Measurements from ENCODE around the gene ACOT11. TPM values are rescaled to one million over a fixed set of nuclear protein-coding genes. Genes with fewer than 3 reads are reported as not detected.

The ACOT11 gene
- total and polyA plus RNA-seq, 9 donors = 3.0 to 28.4 (median 14.7) TPM

DNA sequence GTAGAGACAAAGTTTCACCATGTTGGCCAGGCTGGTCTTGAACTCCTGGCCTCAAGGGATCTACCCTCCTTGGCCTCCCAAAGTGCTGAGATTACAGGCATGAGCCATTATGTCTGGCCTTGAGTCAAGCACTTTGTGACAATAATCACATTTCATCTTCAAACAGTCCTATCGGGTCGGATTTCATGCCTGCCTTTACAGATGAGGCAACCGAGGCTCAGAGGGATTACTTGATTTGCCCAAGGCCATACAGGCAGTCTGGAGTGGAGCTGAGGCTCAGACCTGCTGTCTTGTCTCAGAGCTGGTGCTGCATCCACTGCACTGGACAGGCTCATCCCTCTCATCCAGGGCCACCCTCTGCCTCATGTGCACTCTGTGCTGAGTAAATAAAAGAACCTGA is 48.7 kb downstream of the ACOT11 start:
- no peak for DNase-seq
- TF ChIP-seq EP300 (IDR thresholded peaks at IDR 0.05) (no peak), POLR2A (IDR thresholded peaks at IDR 0.05) (no peak)
- TF ChIP-seq, protein P1, sequence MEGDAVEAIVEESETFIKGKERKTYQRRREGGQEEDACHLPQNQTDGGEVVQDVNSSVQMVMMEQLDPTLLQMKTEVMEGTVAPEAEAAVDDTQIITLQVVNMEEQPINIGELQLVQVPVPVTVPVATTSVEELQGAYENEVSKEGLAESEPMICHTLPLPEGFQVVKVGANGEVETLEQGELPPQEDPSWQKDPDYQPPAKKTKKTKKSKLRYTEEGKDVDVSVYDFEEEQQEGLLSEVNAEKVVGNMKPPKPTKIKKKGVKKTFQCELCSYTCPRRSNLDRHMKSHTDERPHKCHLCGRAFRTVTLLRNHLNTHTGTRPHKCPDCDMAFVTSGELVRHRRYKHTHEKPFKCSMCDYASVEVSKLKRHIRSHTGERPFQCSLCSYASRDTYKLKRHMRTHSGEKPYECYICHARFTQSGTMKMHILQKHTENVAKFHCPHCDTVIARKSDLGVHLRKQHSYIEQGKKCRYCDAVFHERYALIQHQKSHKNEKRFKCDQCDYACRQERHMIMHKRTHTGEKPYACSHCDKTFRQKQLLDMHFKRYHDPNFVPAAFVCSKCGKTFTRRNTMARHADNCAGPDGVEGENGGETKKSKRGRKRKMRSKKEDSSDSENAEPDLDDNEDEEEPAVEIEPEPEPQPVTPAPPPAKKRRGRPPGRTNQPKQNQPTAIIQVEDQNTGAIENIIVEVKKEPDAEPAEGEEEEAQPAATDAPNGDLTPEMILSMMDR (IDR thresholded peaks at IDR 0.05) = no peak
- Histone ChIP-seq H3K4me1 (ENCODE audit: insufficient read depth) (no peaks in the 10 kb centered on the region), H3K27ac (no peak overlapping the region), H3K36me3 (no peaks in the 10 kb centered on the region), H3K4me3 (no peak overlapping the region), H3K27me3 (no peaks in the 10 kb centered on the region), H3K9me3 (no peaks in the 10 kb centered on the region)
- WGBS, 3 donors = 86 to 90% (median 86%) methylated on average over 3 of the region's 3 CpGs
- intact Hi-C loops (cut with DNase I) = no loop called here

DNA sequence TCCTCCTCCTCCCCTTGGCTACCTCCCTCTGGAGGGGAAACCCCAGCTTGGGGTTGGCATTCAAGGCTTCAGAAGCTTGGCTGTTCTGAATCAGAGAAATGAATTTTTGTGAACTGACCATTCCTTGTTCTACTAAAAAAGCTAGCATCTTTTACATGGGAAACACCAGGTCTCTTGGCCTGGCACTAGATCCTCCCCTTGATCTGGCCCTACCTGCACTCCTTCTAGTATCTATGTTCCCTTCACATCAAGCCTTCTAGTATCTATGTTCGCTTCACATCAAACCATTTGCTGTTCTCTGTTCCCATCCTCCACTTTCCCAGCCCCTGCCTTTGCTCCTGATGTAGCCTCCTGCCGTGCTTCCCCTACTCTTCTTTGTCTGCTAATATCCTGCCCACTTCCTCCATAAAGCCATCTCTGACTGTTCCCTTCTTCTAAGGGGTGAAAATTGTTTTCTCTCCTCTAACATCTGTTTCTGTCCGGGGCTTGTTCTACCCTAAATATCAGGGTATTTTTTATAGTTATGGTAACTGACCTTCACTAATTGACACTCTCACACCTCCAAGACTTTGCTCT is 49.5 kb downstream of the ACOT11 start:
- Histone ChIP-seq H3K4me3 (no peak overlapping the region), H3K4me1 (ENCODE audit: insufficient read depth) (no peaks in the 10 kb centered on the region), H3K27me3 (no peaks in the 10 kb centered on the region), H3K27ac (no peak overlapping the region), H3K9me3 (no peaks in the 10 kb centered on the region), H3K36me3 (no peaks in the 10 kb centered on the region)
- no peak for TF ChIP-seq EP300 (IDR thresholded peaks at IDR 0.05)
- TF ChIP-seq POLR2A (IDR thresholded peaks at IDR 0.05) = no peak
- TF ChIP-seq, protein P1 (IDR thresholded peaks at IDR 0.05) = no peak
- WGBS, 3 donors = 79 to 86% (median 84%) methylated on average over 3 of the region's 3 CpGs
- no peak for DNase-seq
- intact Hi-C loops (cut with DNase I) = no loop called here

DNA sequence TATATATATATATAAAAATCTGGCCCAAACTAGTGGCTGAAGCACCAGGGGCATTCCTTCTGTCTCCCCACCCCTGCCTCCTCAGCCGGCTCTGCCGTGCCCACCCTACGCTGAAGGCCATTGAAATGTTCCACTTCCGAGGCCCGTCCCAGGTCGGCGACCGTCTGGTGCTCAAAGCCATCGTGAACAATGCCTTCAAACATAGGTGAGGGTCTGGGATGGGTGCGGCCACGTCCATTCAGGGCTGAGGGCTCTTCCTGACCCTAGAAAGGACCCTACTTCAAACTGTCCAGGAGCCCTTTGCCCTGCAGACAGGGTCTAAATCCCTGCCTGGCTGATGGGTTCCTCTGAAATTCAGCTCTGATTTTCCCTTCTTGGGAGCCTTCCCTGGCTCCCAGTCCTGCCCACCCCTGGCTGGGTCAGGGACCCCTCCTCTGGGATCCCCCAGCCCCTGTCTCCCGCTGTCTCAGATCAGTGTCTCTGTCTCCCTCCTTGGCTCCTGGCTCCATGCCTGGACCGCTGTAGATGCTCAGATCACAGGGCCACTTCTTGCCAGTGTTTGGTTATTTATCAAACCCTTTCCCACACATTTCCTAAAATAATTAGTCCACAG is 51.3 kb downstream of the ACOT11 start:
- TF ChIP-seq POLR2A (IDR thresholded peaks at IDR 0.05) = no peak
- TF ChIP-seq, protein P1 (IDR thresholded peaks at IDR 0.05) = no peak
- DNase-seq = no peak
- no peaks in the 10 kb centered on the region for H3K27me3 ChIP-seq
- no peak overlapping the region for H3K27ac ChIP-seq
- intact Hi-C loops (cut with DNase I) = no loop called here
- no peaks in the 10 kb centered on the region for H3K4me1 ChIP-seq (ENCODE audit: insufficient read depth)
- no peaks in the 10 kb centered on the region for H3K36me3 ChIP-seq
- WGBS, 3 donors = 87 to 91% (median 89%) methylated on average over 13 of the region's 13 CpGs
- H3K9me3 ChIP-seq = no peaks in the 10 kb centered on the region
- H3K4me3 ChIP-seq = no peak overlapping the region

DNA sequence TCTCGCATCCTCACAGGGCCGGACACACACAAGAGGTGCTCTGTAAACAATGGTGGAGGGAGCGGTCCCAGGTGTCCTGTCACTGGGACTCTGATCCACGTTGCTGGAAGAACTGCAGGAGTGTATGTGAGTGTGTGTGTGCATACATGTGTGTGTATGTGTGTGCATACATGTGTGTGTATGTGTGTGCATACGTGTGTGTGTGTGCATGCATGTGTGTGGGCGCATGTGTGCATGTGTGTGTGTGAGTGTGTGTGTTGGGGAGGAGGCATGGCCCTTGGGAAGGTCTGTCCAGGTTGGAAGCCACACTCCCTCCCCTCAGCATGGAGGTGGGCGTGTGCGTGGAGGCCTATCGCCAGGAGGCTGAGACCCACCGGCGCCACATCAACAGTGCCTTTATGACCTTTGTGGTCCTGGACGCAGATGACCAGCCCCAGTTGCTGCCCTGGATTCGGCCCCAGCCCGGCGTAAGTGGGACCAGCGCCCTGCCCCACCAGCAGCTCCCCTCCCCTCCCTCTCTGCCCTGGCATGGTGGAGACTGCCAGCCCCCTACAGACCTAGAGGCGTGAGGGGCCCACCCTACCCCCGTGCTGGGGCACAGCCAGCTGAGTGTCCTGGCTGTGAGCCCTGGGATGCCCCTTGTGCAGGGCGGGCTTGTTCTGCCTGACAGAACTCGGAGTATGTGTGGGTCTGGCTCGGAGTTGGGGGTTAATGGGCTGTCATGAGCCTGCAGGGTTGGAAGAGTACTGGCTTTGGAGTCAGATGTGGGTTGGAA is 53.1 kb downstream of the ACOT11 start:
- Histone ChIP-seq H3K4me1 (ENCODE audit: insufficient read depth) (no peaks in the 10 kb centered on the region), H3K27ac (no peak overlapping the region), H3K4me3 (no peak overlapping the region), H3K9me3 (no peaks in the 10 kb centered on the region), H3K36me3 (no peaks in the 10 kb centered on the region), H3K27me3 (no peaks in the 10 kb centered on the region)
- 81 to 87% (median 85%) methylated on average over 16 to 21 of the region's 21 CpGs for WGBS, 3 donors
- no peak for DNase-seq
- intact Hi-C loops (cut with DNase I) = no loop called here
- TF ChIP-seq EP300 (IDR thresholded peaks at IDR 0.05) = no peak
- TF ChIP-seq, protein P1 (IDR thresholded peaks at IDR 0.05) = no peak
- no peak for TF ChIP-seq POLR2A (IDR thresholded peaks at IDR 0.05)

Data from ovary (tissue), 9 donors.